Measurements from ENCODE around the gene FAM219B.
"Not testable (repeated sequence)": the region's sequence is repeated elsewhere in the genome, so short reads cannot be mapped to it uniquely, and the experiment has no call there.

The FAM219B gene

GRCh38 chr15:74906450-74907162 is at the start of gene FAM219B:
Gene FAM219B (minus strand): TSS chr15:74906851. CDS start chr15:74906800, 51 bp downstream.
- DNase-seq: peak; percentile 53

DNA sequence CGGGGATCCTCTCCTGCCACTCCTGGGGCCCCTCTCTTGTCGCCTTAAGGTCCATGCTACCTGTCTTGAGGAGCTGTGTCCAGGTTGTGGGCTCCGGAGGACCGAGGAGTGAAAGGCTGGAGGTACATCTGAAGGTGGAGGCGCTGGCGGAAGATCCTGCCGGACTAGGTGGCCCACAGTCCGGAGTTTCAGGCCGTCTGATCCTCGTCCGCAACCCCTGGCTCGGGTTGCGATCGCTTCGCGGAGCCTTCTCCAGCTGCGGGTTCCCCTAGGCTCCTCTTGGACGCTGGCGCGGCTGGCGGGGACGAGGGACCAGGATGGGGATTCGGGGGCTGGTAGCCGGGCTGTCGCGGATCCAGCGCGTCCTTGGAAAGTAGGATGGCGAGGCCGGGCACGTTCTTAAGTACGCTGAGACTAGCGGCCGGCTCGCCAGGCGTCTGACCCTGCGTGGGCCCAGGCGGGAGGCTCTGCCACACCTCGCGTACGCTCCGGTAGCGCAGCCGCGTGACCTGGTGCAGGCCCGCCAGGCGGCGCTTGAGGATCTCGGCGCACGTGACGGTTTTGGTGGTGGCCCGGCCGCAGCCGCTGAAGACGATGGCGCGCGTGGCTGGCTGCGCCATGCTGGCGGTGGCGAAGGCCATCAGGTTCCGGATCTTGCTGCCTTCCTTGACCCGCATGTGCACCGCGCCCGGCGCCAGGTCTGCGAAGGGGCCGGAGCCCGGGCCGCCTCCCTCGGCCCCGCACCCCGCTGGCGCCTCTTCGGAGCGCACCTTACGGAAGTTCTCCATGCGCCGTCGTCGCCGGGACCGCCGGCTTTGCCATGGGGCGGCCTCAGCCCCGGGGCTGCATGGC is 49.4 kb upstream of the FAM219B start:
- DNase-seq: no peak

DNA sequence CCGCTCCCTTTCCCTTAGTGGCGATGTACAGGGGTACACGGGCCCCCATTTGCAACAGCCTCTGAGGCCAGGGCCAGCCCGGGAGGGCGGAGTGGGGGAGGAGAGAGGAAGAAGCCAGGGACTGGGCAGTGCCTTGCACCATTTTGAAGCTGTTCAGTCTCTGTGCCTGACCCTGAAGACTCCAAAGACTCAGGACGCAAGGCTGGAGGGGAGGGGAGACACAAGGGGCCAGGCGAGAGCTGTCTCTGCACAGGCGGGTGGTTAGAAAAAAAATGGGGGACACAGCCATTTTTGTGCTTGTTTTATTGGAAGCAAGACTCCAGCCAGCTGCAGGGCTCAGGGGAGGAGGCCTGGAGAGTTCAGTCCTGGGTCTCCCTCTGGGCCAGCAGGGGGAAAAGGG is 48.4 kb upstream of the FAM219B start:
- no peak for DNase-seq

DNA sequence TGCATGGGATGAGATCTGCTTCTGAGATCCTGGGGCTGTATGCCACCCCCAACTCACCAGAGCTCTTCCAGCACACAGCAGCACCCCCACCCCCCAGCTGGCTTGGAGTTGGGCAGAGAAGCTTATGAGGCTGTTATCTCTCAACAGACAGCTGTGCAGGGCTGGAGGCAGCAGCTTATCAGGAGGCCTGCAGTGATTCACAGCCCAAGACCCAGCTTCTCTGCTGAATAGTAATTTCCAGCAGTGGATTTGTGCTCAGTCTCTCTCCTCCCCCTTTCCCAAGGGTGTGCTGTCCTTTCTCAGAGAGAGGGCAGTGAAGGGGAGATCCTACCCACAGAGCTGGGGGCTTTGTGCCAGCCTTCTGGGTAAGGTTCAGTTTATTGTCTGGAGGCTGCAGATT is 47.9 kb upstream of the FAM219B start:
- DNase-seq: no peak

GRCh38 chr15:74951006-74951405 is 44.4 kb upstream of the FAM219B start:
- no peak for DNase-seq

DNA sequence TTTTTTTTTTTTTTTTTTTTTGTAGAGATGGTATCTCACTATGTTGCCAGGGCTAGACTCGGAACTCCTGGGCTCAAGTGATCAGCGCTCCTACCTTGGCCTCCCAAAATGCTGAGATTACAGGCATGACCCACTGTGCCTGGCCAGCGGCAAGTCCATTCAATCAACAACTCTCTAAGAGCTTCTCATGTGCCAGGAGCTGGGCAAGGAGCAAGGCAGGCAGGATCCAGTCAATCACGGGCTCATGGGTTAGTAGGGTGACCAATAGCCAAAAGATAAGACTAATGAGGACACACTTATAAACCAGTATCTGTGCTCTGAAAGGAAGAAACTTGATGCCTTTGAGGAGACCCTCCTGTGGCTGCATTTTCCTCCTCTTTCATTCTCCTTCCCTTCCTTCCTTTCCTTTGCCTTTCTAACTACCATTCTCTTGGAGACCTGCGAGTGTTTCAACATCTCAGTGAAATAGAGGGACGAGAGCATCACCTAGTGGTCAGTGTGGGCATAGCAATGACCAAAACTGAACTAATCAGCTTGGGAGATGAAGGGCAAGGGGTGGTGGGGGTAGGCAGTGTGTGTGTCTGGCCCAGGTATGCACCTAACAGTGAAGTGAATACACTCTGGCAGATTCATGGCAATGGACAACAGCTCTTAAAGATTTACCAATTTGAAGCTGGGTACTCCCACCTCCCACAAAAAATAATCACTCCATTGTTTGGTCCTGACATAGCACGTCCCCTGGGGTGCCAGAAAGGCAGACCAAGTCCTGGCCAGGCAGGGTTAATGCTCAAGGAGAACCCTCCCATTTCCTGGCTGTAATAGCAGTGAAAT is 43.6 kb upstream of the FAM219B start:
- DNase-seq: peak; percentile 38

DNA sequence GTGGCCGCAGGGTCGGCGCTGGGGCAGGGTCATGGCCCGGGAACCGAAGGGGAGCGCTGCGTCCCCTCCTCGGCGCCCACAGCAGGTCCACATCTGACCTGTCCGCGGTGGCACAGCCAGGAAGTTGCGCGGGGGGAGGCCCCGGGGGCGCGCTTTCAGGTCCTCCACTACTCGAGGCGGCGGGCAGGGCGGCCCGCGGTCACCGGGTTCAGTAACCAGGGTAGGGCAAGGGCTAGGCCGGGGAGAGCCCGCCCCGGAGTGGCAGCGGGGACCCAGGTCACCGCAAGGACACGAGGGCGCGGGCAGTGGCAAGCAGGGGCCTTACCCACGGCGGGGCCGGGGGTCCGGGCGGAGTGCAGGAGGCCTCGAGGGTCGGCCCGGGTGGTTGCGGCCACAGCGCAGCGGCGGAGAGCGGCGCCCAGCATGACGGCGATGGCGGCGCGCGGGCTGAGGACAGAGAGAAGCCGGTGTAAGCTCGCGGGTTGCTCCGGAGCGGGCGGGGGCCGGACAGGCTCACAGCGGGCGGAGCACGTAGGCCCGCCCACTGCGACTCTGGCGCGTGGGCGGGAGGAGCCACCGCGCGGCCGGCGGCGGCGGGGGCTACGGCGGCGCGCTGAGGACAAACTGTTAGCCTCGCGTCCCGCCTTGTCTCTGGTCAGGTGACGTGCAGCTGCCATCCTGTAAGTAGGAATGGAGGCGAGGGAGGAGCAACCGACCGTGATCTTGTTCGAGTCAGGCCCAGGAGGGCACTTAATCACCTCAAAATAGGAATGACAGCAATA is 31.1 kb upstream of the FAM219B start, which contains the start of gene COX5A:
COX5A (minus strand) TSS at position 484 of the 782 bp plus-strand sequence; CDS start at position 425, 59 bp downstream.
- peak; percentile 86 for DNase-seq

DNA sequence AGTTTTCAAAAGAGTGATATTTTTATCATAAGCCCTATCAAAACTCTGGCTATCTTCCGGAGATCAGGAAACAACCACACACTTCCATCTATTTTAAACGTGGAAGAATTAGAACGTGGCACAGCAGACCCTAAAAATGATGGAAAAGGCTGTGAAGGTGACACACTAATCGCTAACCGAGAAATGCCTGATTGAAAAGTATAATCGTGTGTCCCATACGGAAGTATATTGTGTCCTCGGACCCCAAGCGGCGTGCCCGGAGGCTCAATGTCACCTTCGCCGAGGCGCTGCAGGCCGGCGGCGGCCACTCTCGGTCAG is 30.6 kb upstream of the FAM219B start:
- DNase-seq: no peak

- DNase-seq: not testable (repeated sequence)
Measured at GRCh38 chr15:74935193-74935592, 28.5 kb upstream of the FAM219B start.

DNA sequence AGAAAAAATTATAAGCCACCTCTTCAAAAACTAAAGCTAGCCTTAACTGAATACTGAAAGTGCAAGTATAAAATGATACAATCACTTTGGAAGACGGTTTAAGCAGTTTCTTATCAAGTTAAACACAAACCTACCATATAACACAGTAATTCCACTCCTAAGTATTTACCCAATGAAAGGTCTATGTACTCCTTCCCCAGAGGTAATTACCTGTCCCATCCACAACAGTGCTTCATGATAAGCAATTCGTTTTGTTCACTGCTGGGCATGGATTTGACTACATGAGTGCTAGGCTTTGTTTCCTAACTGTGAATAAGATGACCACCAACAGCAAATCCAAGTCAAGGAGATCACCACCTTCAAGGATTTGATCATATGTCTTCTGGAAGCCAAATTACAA is 26.9 kb upstream of the FAM219B start:
- no peak for DNase-seq

- DNase-seq: no peak
Measured at GRCh38 chr15:74928771-74929198, 22.1 kb upstream of the FAM219B start.

DNA sequence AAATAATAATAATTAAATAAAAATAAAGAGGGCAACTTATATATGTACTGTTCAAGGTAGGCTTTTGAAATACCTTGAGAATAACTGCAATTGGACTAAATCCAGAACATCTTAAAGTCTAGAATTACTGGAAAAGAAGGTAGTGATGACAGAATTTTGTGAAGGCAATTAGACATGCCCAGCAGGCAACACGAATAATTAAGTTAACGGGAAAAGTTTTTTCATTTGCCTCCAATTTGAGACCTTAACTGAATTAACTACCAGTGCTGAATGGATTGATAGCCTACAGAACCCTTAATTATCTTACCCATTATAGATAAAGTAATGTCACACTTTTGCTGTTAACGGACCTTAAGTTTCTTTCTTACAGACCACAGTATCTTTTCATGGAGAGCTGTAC is 17.9 kb upstream of the FAM219B start:
- DNase-seq: no peak

GRCh38 chr15:74920456-74920855 is 13.8 kb upstream of the FAM219B start:
- no peak for DNase-seq

DNA sequence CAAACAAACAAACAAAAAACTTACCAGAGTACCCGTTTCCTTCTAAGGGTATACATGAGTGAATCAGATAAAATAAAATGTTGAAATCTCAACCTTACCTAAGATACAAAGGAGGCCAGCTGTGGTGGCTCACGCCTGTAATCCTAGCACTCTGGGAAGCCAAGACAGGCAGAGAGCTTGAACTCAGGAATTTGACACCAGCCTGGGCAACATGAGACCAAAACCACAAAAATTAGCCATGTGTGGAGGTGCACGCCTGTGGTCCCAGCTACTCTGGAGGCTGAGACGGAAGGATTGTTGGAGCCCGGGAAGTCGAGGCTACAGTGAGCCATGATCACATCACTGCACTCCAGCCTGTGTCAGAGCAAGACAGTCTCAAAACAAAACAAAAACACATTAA is 11.0 kb upstream of the FAM219B start:
- DNase-seq: no peak

DNA sequence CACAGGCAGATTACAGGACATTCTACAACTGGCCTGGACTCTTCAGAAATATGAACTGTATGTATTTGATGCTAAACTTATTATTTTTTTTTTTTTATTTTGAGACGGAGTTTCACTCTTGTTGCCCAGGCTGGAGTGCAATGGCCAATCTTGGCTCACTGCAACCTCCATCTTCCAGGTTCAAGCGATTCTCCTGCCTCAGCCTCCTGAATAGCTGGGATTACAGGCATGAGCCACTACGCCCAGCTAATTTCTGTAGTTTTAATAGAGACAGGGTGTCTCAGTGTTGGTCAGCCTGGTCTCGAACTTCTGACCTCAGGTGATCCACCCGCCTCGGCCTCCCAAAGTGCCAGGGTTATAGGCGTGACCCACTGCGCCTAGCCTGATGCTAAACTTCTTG is 7.1 kb upstream of the FAM219B start:
- DNase-seq: not testable (repeated sequence)

DNA sequence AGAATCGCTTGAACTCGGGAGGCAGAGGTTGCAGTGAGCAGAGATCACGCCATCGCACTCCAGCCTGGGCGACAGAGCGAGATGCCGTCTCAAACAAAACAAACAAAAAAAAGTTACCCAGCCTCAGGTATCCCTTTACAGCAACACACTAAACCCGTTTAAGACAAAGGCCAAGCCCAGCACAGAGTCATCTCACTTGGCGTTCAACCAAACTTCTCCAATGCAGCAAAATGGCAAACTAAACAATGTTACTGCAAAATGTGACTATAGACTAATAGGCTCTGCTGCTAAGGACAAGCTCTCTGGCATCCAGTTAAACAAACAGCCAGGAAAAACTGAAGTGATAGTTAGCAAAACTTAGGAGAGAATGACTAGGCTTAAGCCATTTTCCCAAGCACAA is 6.4 kb upstream of the FAM219B start:
- no peak for DNase-seq

GRCh38 chr15:74908635-74909034 is 2.0 kb upstream of the FAM219B start:
- no peak for DNase-seq

DNA sequence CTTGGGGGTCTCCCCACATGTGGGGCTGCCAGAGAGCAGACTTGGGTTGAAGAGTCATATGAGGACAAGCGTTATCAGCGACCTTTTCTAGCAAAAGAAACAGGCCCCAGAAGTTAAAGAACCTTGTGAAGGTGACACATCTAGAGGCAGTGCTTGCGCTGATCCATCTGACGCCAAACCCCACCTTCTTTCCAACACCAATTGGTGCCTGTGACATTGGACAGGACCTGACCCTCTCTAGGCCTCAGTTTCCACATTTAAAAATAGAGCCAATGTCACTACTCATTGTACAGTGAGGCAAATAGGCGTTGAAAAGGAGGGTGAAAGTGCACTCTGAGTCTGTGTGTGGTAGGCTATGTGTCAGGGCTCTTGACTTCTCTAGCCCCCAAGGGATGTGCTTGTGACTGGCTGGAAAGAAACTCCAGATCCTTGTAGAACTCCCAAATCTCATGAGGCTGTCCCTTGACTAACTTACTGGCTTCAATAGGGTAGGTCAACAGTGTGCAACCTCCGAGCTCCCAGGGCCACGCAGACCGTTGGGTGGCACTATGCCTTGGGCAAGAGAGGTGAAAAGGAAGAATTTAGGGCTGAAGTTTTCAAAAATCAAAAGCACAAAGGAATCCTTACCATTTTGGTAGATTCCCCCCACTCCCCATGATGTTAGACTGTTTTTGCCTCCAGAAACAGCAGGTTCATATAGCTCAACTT is 666 bp upstream of the FAM219B start:
- no peak for DNase-seq

DNA sequence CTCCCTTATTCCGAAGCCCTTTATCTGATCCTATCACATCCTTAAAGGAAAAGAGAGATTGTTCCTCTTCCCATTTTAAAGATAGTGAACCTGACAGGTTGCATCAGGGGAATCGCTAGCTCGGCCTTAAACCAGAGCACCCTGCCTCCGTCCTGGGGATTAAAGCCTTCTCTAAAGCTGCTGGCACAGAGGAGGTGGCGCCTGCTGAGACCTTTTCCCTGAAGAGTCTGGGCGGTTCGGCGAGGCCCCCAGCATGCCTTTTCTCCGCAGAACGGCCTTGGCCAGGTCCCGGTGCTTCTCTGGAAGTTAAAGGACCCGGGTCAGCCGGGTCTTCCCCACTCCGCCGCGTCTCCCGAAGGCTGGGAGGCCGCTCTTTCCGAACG is 593 bp downstream of the FAM219B start:
- no peak for DNase-seq

DNA sequence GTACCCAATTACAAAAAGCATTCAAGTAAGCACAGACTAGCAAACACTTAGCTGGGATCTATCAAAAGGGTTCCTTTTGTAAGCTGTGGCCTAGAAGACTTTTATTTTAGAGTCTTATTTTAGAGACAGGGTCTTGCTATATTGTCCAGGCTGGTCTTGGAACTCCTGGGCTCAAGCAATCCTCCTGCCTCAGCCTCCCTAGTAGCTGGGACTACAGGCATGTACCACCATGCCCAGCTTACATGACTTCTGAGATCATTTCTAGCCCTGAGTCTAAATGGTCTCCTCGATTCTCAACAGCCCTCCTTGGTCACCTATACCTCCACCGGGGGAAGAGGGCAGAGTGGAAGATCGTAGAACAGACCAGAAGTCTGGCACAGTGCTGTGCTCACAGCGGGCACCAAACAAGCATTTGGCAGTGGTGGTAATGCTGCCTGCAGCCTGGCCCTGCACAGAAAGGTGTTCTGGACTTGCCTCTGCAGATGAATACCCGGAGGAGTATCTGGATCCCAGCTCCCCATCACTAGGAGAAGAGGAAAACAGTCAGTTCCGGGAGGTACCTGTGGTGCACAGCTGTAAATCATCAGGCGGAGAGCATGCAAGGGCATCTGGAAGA is 2.4 kb downstream of the FAM219B start:
- DNase-seq: no peak

DNA sequence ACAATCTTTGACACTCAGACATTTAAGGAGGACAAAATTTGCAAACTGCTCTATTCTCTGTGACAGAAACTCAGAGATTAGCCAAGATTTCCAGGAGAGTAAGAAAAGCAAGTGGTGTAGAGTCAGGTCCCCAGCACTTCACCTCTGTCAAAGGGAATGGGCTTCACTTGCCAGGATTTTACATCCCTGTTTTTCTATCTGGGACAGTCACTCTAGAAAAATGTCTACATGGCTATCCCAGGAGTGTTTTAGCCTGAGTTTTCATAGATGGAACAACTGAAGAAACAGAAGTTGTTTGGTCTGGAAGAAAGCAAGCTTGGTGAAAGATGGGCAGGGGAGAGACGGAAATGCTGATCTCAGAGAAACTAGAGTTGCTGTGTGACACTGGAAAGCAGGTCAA is 3.0 kb downstream of the FAM219B start:
- DNase-seq: no peak

All from NCI-H446 treated with DMSO at 0.1 percent for 48 hours (cell line).